ENCODE data around the gene ADAMTSL1.

ADAMTSL1 gene

GRCh38 chr9:18564018-18564880, 90.3 kb downstream of the ADAMTSL1 start:
- DNase-seq = no peak

- no peak for DNase-seq
Observed at GRCh38 chr9:18566121-18566520, 92.2 kb downstream of the ADAMTSL1 start.

GRCh38 chr9:18568973-18569372, 95.0 kb downstream of the ADAMTSL1 start:
- DNase-seq = no peak

- DNase-seq = no peak
Observed at GRCh38 chr9:18569941-18570630, 96.1 kb downstream of the ADAMTSL1 start.

GRCh38 chr9:18573021-18573556, 99.1 kb downstream of the ADAMTSL1 start:
- DNase-seq = no peak

- DNase-seq = no peak
Observed at GRCh38 chr9:18575686-18576085, 101.7 kb downstream of the ADAMTSL1 start.

GRCh38 chr9:18579536-18579935, 105.6 kb downstream of the ADAMTSL1 start:
- no peak for DNase-seq

GRCh38 chr9:18580151-18580550, 106.2 kb downstream of the ADAMTSL1 start:
- DNase-seq = no peak

GRCh38 chr9:18585996-18586395, 112.0 kb downstream of the ADAMTSL1 start:
- DNase-seq = no peak

- no peak for DNase-seq
Observed at GRCh38 chr9:18588002-18588401, 114.0 kb downstream of the ADAMTSL1 start.

- DNase-seq = no peak
Observed at GRCh38 chr9:18591261-18591660, 117.3 kb downstream of the ADAMTSL1 start.

GRCh38 chr9:18594837-18595236, 120.9 kb downstream of the ADAMTSL1 start:
- DNase-seq = no peak

- DNase-seq = no peak
Observed at GRCh38 chr9:18595597-18595996, 121.6 kb downstream of the ADAMTSL1 start.

- DNase-seq = no peak
Observed at GRCh38 chr9:18596920-18597319, 123.0 kb downstream of the ADAMTSL1 start.

GRCh38 chr9:18598969-18599368, 125.0 kb downstream of the ADAMTSL1 start:
- no peak for DNase-seq

GRCh38 chr9:18601026-18601425, 127.1 kb downstream of the ADAMTSL1 start:
- no peak for DNase-seq

GRCh38 chr9:18601956-18602355, 128.0 kb downstream of the ADAMTSL1 start:
- DNase-seq = no peak

GRCh38 chr9:18604767-18605730, 131.1 kb downstream of the ADAMTSL1 start:
- no peak for DNase-seq

GRCh38 chr9:18605766-18606180, 131.8 kb downstream of the ADAMTSL1 start:
- no peak for DNase-seq

- DNase-seq = no peak
Observed at GRCh38 chr9:18606281-18606680, 132.3 kb downstream of the ADAMTSL1 start.

- no peak for DNase-seq
Observed at GRCh38 chr9:18606846-18607245, 132.9 kb downstream of the ADAMTSL1 start.

GRCh38 chr9:18608371-18608770, 134.4 kb downstream of the ADAMTSL1 start:
- DNase-seq = no peak

GRCh38 chr9:18610956-18611355, 137.0 kb downstream of the ADAMTSL1 start:
- no peak for DNase-seq

All from NCI-H524 treated with DMSO at 0.1 percent for 48 hours (cell line).